Stimulated activated CD4-positive, alpha-beta T cell treated with anti-CD3 and anti-CD28 coated beads, Interleukin-1b, Interleukin-23, amount 100 ng/mL, for 1 hour (primary cell): ENCODE results near the gene NPR2.

Experiments
- DNase-seq, 2 donors: peaks; one replicate each; pipeline ENCODE4 v3.0.0-alpha.2; 2020; ENCODE audit warnings: low read depth in 2 of 2

Gene NPR2

GRCh38 chr9:35858458-35858857 is 67.1 kb downstream of the NPR2 start:
- DNase-seq: no peak
